BJ (cell line): ENCODE data around the gene MANBA. TPM values are rescaled to one million over a fixed set of nuclear protein-coding genes. Genes with fewer than 3 reads are reported as not detected.

Experiments
- CTCF ChIA-PET: fragments of 350-600 bp; formaldehyde crosslinking; extraction: SDS; loops from one replicate; lab custom pipeline; 2021; ENCODE audit warnings: antibody characterized with exemption, inconsistent platforms; lab: Yijun Ruan, JAX
- POLR2A ChIA-PET: fragments of 300-600 bp; sonication (Branson Sonifier 250); formaldehyde crosslinking; extraction: SDS; loops from one replicate; lab custom pipeline; 2021; ENCODE audit warnings: antibody characterized with exemption; lab: Charles Lee
- DNase-seq: peaks from one replicate; pipeline ENCODE4 v3.0.0-alpha.2; 2011; ENCODE audit warnings: low read depth
- H3K27me3 ChIP-seq: 2 replicates; pipeline ENCODE4 v1.6.0; 2011; ENCODE audit warnings: low read length; ENCODE audit not compliant: control insufficient read depth, insufficient read depth
- H3K36me3 ChIP-seq: 2 replicates; pipeline ENCODE4 v1.5.1; 2011; ENCODE audit warnings: low read length; ENCODE audit not compliant: control insufficient read depth, insufficient read depth
- H3K4me3 ChIP-seq: 2 replicates; pipeline ENCODE4 v1.5.1; 2011; ENCODE audit warnings: low read depth, mild to moderate bottlenecking, control low read depth, low read length
- CTCF ChIP-seq: IDR thresholded peaks from 2 replicates; pipeline ENCODE4 v1.5.1; 2011; ENCODE audit warnings: low read depth, mild to moderate bottlenecking, control low read depth, inconsistent platforms, low read length, moderate library complexity; ENCODE audit not compliant: insufficient read depth
- polyA plus RNA-seq: library from polyadenylated mRNA; depleted of rRNA; stranded (reverse); fragments of >200 nt; gene quantifications from 2 replicates; pipeline ENCODE4 v1.2.3, GENCODE V29; 2011; rRNA removed
- small RNA-seq: library from RNA; depleted of rRNA; stranded (forward); fragments of <200 nt; gene quantifications from one replicate; pipeline ENCODE3, GENCODE V24; 2012; ENCODE audit warnings: low replicate concordance, low read depth; ENCODE audit not compliant: insufficient read length

The MANBA gene
- polyA plus RNA-seq, 1 experiment: 6.3 TPM

- ChIA-PET POLR2A (no interaction called here), CTCF (no interaction called here)
- Histone ChIP-seq H3K4me3 (no peak overlapping the region), H3K36me3 (peaks cover 1% of the 10 kb centered on the region), H3K27me3 (no peaks in the 10 kb centered on the region)
- no peak for TF ChIP-seq CTCF
- no peak for DNase-seq
Measured at GRCh38 chr4:102586002-102586643, 174.6 kb downstream of the MANBA start.

GRCh38 chr4:102585329-102585728 is 175.4 kb downstream of the MANBA start:
- CTCF ChIA-PET: interaction anchor here (1.1 kb wide), 1 partner anchor 12 kb away, joined by 3 read pairs; no protein-coding TSS in a partner anchor
- no peak overlapping the region for H3K4me3 ChIP-seq
- H3K27me3 ChIP-seq: no peaks in the 10 kb centered on the region
- POLR2A ChIA-PET: no interaction called here
- DNase-seq: no peak
- H3K36me3 ChIP-seq: peaks cover 1% of the 10 kb centered on the region
- TF ChIP-seq CTCF: no peak

GRCh38 chr4:102584091-102584490 is 176.7 kb downstream of the MANBA start:
- Histone ChIP-seq H3K36me3 (peaks cover 1% of the 10 kb centered on the region), H3K27me3 (no peaks in the 10 kb centered on the region), H3K4me3 (no peak overlapping the region)
- DNase-seq: no peak
- TF ChIP-seq CTCF: no peak
- POLR2A ChIA-PET: no interaction called here
- CTCF ChIA-PET: no interaction called here

Small RNA genes lying within 50 kb of the gene (small RNA-seq; reads per million reads assigned to genes)
- gene AC018797.1: not detected

Other genes starting within 250 kb of the MANBA start
- gene UBE2D3, start 66.6 kb upstream of the MANBA start, polyA plus RNA-seq: 298 and 431 TPM in 2 replicates
- gene CISD2, start 108.0 kb upstream of the MANBA start, polyA plus RNA-seq: 23.0 and 32.2 TPM in 2 replicates